Stimulated activated CD8-positive, alpha-beta memory T cell treated with anti-CD3 and anti-CD28 coated beads, Interleukin-2, amount 100 ng/mL, for 48 hours (primary cell): ENCODE results near the gene USP9Y.

ENCODE experiments used
- DNase-seq, 2 donors: peaks; one replicate each; pipeline ENCODE4 v3.0.0-alpha.2; 2020; ENCODE audit warnings: low read depth in 2 of 2

The USP9Y gene

DNA sequence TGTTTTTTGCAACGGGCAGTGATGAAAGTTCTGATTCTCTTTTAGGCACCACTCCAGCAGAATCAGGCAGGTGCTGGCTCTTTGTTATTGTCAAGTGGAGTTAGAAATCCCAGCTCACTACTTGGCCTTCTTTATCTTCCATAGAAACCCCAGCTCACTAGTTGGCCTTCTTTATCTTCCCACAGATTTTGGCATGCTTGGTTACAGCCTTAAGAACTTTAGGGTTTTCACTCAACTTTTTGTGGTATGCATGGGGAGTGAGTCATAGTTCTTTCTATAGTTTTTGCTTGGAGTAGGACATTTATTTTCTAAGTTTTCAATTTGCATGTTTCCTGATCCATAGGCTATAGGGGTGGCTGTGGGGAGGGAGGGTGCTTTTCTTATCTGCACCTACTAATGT, 55.0 kb downstream of the USP9Y start:
- no peak for DNase-seq

DNA sequence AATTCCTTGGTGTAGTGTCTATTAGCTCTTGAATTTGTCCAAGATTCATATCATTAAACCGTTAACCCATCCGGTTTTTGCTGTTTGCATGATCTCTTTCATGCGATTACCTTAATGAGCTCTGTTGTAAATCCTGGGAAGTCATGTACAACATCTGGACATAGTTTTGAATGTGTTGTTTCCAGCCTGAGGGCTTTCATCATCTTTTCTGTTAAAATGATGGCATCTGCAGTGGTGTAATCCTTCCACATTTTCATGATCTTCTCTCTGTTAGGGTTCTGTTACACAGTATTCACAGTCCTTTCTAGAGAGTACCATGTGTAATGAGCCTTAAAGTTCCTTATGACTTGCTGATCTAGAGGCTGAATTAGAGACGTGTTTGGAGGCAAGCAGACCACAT, 64.9 kb downstream of the USP9Y start:
- no peak for DNase-seq

DNA sequence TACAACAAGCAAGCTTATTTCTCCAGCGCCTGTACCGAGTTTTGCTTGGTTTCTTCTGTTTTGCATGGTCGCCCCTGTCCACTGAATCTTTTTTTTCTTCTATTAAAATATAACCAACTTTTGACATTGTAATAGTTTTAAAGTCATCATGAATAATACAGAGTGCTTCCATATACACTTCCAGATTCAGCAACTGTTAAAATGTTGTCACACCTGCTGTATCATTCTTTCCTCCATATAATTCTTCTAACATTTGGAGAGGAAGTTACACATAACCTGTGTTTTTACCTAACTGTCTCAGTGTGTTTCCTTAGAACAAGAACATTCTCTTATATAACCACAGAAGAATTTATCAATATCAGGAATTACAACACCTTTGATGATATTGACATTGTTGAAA, 83.5 kb downstream of the USP9Y start:
- no peak for DNase-seq

DNA sequence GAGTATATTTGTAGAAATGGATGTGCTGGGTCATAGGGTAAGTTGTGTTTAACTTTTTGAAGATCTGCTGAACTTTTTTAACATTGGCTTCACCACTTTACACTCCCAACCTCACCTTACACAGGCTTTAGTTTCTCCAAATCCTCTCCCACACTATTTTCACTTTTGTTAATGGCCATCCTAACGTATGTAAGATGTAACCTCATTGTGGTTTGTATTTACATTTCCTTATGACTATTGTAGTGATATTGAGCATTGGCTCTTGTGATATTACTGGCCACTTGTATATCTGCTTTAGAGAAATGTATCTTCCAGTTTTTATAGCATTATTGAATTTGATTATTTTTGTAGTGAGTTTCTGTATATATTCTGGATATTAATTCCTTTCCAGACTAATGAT, 93.0 kb downstream of the USP9Y start:
- DNase-seq, result no peak

DNA sequence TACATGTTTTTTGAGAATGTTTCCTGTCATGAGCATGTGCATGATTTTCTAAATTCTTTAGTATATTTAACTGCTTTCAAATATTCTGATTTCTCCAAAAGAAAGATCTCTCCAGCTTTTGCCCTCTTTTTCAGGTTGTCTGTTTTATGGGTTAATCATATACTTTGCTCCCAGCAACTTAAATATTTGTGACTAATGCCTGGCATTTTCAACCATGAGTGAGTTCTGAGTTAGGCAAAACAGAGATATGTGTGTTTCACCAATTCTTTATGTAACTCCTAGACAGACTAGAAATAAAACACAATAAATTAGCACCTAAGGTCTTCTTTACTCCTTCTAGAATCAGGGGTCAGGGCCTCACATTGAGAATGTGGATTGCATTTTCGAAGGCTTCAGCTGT, 107.0 kb downstream of the USP9Y start:
- DNase-seq, result no peak

DNA sequence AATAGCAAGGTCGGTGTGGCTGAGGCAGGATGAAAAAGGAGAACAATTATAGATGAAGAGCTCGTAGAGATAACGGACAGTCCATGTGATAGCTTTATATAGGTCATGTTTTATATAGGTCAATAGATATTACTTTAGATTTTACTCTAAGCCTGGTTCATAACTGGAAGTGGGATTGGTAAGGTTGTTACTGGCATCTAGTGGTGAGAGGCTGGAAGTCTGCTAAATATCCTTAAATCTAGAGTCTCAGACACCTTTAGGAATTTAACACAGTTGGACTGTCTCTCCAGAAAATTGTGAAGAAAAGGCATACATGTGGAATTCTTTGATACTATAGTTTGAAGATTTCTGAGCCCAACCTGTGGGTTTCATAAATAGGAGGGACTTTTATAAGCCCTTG, 108.0 kb downstream of the USP9Y start:
- DNase-seq, result no peak

DNA sequence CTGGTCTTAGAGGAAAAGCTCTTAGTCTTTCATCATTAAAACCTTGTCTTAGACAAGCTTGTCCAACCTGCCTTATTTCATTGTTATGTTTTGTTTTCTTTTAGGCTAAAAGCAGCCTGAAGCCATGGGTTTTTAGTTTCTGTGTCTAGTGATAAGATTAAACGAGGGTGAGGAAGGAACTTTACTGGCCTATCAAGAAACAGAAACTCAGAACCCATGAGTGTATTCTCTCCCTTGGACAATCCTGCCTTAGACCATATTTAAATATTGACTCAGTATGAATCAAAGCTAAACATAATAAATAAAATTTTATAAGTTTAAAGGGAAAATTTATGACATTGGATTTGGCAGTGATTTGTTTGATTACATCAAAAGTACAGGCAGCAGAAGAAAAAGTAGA, 122.4 kb downstream of the USP9Y start:
- DNase-seq, result no peak

DNA sequence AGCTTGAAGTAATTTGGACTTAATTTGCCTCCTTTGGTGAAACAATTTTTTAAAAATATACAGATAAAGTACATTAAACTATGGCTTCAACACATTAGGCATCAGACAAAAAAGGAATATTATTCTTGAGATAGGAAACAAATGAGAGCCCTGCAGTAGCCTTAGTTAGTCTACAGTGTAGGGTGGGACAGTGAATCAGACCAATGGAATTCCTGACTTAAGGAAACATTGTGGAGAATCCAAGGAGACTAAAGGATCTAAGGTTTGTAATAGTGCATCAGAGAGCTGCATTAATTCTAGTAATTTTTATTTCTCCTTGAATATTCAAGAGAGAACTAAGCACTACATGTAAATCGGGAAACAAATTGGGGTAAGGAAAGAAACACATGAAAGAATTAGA, 125.8 kb downstream of the USP9Y start:
- no peak for DNase-seq

DNA sequence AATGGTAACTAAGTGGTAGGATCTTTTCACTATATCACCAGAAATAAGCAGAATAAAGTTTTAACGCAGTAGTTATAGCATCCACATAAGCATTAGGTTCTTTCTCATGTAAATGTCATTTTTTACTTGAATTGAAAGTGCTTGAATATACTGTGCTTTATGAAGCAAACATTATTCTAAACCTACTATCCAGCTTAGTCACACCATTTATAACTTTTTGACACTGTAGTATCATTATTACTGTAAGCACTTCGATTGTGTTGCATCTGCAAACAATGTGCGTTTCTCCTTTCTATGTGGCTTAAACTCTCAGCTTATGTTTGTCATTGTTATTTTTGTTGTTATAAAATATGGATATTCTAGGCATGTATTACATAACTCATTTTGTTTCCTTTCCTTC, 132.3 kb downstream of the USP9Y start:
- no peak for DNase-seq

DNA sequence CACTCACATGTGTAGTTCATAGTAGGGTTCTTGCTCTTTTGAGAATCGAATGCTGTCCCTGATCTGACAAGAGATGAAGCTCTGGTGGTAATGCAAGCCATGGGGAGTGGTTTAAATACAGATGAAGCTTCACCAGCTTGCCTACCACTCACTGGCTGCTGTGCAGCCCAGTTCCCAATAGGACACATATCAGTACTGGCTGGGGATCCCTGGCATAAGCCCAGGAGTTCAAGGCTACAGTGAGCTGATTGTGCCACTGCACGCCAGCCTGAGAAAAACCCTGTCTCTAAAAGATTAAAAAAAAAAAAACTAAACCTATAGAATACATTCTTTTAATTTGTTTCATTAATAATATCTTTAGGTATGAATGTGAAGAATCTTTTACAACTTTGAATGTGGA, 136.5 kb downstream of the USP9Y start:
- no peak for DNase-seq

DNA sequence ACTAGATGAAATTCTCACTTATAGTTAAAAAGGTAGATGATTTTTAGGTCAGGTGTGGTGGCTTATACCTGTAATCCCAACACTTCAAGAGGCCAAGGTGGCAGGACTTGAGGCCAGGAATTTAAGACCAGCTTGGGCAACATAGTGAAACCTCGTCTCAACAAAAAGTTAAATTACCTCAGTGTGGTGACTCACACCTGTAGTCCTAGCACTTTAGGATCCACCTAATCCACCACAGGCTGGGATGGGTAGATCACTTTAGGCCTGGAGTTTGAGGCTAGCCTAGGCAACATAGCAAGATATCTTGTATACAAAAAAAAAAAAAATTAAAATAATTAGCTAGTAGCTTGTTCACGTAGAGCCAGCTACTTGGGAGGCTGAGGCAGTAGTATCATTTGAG, 140.3 kb downstream of the USP9Y start:
- no peak for DNase-seq

DNA sequence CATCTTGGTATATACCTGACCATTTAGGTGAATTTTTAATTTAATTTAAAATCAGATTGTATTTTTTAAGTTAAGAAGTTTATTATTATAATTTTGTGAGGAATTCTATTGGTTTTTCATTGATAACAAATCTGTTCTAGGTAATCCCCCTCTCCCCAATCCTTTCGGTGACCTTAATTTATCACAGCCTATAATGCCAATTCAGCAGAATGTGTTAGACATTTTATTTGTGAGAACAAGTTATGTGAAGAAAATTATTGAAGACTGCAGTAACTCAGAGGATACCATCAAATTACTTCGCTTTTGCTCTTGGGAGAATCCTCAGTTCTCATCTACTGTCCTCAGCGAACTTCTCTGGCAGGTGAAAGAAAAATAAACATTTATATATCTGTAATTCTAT, 145.8 kb downstream of the USP9Y start:
- no peak for DNase-seq

DNA sequence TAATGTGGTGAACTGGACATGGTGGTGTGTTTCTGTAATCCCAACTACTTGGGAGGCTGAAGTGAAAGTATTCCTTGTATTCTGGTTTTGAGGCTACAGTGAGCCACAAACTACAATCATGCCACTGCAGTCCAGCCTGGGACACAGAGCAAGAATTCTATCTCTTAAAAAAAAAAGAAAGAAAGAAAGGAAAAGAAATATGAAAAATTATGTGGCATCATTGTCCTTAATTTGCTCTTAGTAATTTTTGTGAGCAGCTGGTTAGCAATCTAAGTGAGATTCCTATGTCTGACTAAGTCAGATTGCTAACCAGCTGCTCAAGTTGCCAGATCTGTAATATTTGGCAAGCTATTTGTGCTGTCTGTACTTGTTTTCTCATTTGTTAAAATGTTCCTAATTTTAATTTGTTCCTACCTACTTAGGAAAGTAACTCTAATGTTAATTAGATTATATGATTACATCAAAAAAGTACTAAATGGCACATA, 154.8 kb downstream of the USP9Y start:
- DNase-seq, result no peak

DNA sequence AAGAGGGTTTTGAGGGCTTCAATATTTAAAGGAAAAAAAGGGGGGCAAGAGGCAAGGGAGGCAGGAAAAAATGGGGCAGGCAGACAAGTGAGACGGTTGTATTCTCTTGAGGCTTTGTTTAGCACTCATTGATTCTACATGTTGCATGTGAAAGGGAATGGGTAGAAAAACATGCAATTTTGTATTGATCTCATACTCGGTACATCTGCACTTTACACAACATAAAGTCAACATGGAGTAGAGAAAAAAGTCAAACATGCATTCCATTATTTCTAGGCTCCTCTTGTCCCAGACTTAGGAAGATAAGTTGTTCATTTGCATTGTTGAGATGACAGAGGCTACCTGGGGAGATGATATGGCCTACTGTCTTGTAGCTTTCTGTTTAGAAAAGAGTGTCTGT, 166.9 kb downstream of the USP9Y start:
- no peak for DNase-seq

DNA sequence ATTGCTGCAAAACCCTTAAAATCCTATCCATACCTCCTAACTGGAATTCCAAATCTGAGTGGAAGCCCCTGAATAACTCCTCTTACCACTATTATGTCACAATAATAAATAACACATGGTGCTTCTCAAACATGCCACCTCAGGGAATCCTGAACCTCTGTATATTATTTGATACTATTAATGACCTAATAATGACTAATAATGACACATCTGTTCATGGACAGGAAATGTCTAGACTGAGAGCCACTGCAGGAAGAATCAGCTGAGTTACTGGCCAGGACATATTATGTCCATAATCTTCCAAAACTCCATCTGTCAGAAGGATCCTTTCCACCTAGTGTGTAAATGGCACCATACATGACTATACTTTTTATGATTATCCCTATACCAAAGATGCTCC, 195.9 kb downstream of the USP9Y start:
- no peak for DNase-seq

DNA sequence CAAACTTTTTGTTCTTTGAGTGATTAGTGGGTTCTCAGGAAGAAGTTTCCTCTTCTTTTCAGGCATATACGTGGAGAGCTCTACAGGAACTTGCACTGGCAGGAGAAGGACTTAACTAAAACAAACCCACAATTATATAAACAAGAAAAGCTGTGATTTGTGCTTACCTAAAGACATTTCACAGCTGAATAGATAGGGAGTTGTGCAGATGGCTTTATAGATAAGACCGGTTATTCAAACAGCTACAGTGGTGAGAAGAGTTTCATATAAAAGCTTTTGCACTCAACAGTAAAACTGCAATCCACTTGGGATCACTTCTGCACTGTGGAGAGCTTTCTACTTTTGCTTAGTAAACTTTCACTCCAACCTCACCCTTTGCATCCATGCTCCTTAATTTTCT, 197.6 kb downstream of the USP9Y start:
- DNase-seq, result no peak

DNA sequence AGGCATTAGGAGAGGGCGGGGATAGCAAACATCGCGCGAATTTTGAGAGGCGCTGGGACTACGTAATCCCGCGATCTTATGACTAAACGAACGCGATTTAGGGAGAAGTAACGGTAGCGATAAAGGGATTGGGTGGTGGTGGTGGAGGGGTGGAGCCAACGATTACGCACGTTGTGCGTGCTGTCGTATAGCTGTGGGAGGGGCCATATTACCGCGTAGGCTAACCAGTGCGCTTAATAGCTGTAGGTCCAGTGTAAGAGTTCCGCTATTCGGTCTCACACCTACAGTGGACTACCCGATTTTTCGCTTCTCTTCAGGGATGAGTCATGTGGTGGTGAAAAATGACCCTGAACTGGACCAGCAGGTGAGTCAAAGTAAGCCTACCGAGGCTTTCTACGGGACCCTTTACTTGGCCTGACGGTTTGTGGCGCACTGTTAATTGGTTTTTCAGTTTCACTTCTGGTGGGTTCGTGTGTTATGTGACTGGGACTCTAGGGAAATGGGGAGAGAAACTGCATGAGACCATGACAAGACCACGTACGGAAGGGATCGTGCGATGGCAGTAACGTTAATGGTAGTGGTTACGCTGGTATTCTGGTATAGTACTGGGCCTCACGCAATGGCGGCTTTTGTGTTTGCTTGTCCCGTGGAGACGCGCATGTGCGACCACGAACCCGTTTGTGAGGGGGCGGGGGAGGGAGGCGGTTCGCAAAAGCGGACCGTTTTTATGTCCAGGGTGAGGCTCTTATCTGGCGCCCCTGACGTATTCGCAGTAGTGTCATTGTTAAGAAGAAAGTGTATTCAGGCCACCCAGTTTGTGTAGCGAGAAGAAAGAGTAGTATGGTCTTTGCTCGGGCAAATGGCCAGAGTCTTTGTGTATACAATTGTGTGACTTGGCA, 203.8 kb downstream of the USP9Y start, which contains the start of gene DDX3Y:
Gene DDX3Y (plus strand): TSS at position 251 of the 899 bp plus-strand sequence. CDS start 69 bp downstream, at position 320.
- peak in 1 of 2 donors; percentile 70 for DNase-seq

DNA sequence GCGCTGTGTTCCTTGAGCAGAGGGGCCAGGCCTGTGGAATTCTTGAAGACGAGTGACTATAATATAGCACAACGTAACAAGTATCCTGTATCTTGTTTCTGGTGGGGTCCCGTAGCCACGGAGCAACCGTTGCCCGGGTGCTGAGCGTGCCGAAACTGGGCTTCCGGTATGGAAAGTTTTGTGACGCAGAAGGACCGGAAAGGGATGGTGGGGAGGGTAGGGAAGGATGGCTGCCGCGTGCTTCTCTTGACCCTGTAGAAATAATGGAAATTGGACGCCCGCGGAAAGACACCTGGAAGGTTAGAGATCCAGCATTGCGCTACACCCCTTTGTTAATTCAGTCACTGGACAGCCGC, 204.5 kb downstream of the USP9Y start:
- DNase-seq, result peak in 1 of 2 donors; percentile 55

DNA sequence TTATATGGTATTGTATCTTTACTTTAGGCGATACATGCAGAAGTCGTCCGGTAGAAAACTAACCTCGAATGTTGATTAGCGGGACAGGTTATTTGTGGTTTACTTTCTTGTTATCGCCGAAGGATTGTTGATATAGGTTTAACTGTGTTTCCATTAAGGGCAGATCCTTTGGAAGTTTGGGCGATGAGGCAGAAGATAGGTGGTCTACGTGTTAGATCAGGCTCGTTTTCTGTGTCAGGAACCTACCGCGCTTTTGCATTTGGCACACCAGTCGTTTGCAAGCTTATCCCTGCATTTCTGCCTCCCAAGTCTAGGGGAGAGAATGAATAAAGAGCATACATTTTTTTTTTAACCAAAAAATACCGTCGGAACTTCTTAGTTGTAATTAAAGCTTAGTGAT, 204.9 kb downstream of the USP9Y start:
- DNase-seq, result no peak
